Activated CD8-positive, alpha-beta T cell treated with anti-CD3 and anti-CD28 coated beads for 36 hours (primary cell): ENCODE measurements around the gene ENO4. TPM values are rescaled to one million over a fixed set of nuclear protein-coding genes. Genes with fewer than 3 reads are reported as not detected.

Experiments used
- ATAC-seq: fragments of 200-7000 bp; cut with Tn5 transposase; one replicate; pipeline ENCODE4 v1.10.0; 2021; ENCODE audit warnings: mild to moderate bottlenecking, moderate library complexity
- CTCF ChIA-PET: fragments of 350-600 bp; sonication (Branson Sonifier 250); formaldehyde crosslinking; loops from one replicate; lab custom pipeline; 2021; ENCODE audit warnings: antibody characterized with exemption; lab: Charles Lee
- POLR2A ChIA-PET: fragments of 350-600 bp; sonication (Branson Sonifier 250); formaldehyde crosslinking; loops from one replicate; lab custom pipeline; 2021; ENCODE audit warnings: antibody characterized with exemption; lab: Charles Lee
- DNase-seq: peaks from one replicate; pipeline ENCODE4 v3.0.0-alpha.2; 2020
- H3K27ac Mint-ChIP-seq: one replicate; pipeline ENCODE4 v1.8.0; 2021; ENCODE audit warnings: mild to moderate bottlenecking, mixed read lengths
- H3K27me3 Mint-ChIP-seq: one replicate; pipeline ENCODE4 v1.8.0; 2021; ENCODE audit warnings: mixed read lengths
- H3K36me3 Mint-ChIP-seq: one replicate; pipeline ENCODE4 v1.8.0; 2021; ENCODE audit warnings: low read depth, mixed read lengths
- H3K4me1 Mint-ChIP-seq: one replicate; pipeline ENCODE4 v1.8.0; 2021; ENCODE audit warnings: low read depth, mixed read lengths
- H3K4me3 Mint-ChIP-seq: one replicate; pipeline ENCODE4 v1.8.0; 2021; ENCODE audit warnings: mild to moderate bottlenecking, moderate library complexity, mixed read lengths
- H3K9me3 Mint-ChIP-seq: one replicate; pipeline ENCODE4 v1.8.0; 2021; ENCODE audit warnings: mixed read lengths
- intact Hi-C: fragments of 100-400 bp; cut with micrococcal nuclease; formaldehyde crosslinking; loops from one replicate; pipeline ENCODE4 v1.10.0; 2022
- total RNA-seq, 2 experiments: library from RNA; stranded (reverse); gene quantifications; one replicate each; pipeline ENCODE4 v1.2.3, GENCODE V29; 2021
- TF ChIP-seq, protein P1 (sequence below): fragments of 200-600 bp; IDR thresholded peaks from one replicate; pipeline ENCODE4 v1.8.0; 2022; ENCODE audit warnings: antibody characterized with exemption, mild to moderate bottlenecking

Gene ENO4
- total RNA-seq, 2 experiments from 2014 or later, result not detected

DNA sequence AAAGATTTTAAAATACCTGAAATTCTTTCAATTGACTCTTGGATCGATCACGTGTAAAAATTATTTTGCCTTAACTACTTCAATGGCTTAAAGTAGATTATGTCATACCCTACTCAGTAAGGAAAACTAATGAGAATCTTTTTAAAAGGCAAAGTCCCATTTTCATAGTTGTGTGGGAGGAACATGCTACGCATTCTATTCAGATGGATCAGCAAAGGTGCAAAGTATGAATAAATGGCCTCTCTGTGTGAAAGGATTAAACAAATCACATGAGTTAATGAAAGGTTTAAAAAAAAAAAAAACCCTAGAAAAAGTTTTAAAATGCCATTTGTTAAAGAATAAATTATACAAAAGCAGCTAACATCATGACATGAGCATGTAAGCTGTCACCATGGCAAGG lies 77.1 kb downstream of the ENO4 start:
- Mint-ChIP-seq H3K4me1 (no peaks in the 10 kb centered on the region), H3K36me3 (no peaks in the 10 kb centered on the region), H3K4me3 (no peak overlapping the region), H3K27me3 (no peaks in the 10 kb centered on the region), H3K9me3 (no peaks in the 10 kb centered on the region), H3K27ac (no peak overlapping the region)
- intact Hi-C loops, result no loop called here
- ATAC-seq (no peak), DNase-seq (no peak)
- CTCF ChIA-PET, result no interaction called here
- TF ChIP-seq, protein P1, sequence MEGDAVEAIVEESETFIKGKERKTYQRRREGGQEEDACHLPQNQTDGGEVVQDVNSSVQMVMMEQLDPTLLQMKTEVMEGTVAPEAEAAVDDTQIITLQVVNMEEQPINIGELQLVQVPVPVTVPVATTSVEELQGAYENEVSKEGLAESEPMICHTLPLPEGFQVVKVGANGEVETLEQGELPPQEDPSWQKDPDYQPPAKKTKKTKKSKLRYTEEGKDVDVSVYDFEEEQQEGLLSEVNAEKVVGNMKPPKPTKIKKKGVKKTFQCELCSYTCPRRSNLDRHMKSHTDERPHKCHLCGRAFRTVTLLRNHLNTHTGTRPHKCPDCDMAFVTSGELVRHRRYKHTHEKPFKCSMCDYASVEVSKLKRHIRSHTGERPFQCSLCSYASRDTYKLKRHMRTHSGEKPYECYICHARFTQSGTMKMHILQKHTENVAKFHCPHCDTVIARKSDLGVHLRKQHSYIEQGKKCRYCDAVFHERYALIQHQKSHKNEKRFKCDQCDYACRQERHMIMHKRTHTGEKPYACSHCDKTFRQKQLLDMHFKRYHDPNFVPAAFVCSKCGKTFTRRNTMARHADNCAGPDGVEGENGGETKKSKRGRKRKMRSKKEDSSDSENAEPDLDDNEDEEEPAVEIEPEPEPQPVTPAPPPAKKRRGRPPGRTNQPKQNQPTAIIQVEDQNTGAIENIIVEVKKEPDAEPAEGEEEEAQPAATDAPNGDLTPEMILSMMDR, result no peak
- POLR2A ChIA-PET, result no interaction called here

DNA sequence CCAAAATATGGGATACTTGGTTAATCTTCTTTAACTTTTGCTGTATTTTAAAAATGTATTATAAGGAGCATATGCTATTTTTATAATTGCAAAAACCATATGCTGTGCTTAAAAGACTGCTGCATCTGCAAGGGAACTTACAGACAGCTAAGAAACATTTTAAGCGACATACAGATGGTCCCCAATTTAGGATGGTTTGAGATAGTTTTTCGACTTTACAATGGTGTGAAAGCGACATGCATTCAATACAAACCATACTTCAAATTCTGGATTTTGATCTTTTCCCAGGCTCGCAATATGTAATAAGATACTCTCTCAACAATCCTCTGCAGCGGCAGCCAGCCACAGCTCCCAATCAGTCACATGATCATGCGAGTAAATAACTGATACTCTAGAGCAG lies 82.5 kb downstream of the ENO4 start:
- no peak overlapping the region for H3K4me3 Mint-ChIP-seq
- TF ChIP-seq, protein P1, result no peak
- intact Hi-C loops, result no loop called here
- H3K27me3 Mint-ChIP-seq, result no peaks in the 10 kb centered on the region
- DNase-seq (no peak), ATAC-seq (no peak)
- no peak overlapping the region for H3K27ac Mint-ChIP-seq
- CTCF ChIA-PET, result no interaction called here
- no peaks in the 10 kb centered on the region for H3K4me1 Mint-ChIP-seq
- H3K36me3 Mint-ChIP-seq, result no peaks in the 10 kb centered on the region
- no peaks in the 10 kb centered on the region for H3K9me3 Mint-ChIP-seq
- POLR2A ChIA-PET, result no interaction called here

Other genes starting within 250 kb of the ENO4 start
- not detected for gene PNLIPRP2, start 228.5 kb upstream of the ENO4 start, total RNA-seq
- gene HSPA12A, start 106.9 kb upstream of the ENO4 start, total RNA-seq, result under 1 TPM in 1 of 2 experiments, not detected in 1; 0.07 TPM
- not detected for gene SHTN1, start 155.7 kb downstream of the ENO4 start, total RNA-seq